NK-92 treated with Interleukin-12 subunit alpha and Interleukin-12 subunit beta, amount 100 ng/mL, for 24 hours (cell line): ENCODE data around the gene HDAC1.
"Not testable (repeated sequence)": the region's sequence is repeated elsewhere in the genome, so short reads cannot be mapped to it uniquely, and the experiment has no call there.

Source experiments
- DNase-seq: peaks from one replicate; lab custom pipeline; 2025; lab: John Stamatoyannopoulos, UW

The HDAC1 gene

GRCh38 chr1:32274646-32275340 is 17.1 kb upstream of the HDAC1 start:
- no peak for DNase-seq

DNA sequence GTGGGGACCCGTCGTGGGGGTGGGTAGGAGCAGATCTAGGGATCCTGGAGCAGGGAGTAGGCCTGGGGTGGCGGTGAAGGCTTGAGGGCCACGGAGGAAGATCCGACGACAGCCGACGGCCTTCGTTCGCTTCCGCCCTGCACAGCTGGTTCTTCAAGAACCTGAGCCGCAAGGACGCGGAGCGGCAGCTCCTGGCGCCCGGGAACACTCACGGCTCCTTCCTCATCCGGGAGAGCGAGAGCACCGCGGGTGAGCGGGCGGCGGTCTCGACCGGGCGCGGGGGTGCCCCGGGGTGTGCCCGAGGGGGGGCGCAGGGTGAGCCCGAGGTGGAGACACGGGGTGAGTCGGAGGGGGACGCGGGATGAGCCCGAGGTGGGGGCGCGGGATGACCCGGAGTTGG is 16.5 kb upstream of the HDAC1 start:
- DNase-seq, result no peak

DNA sequence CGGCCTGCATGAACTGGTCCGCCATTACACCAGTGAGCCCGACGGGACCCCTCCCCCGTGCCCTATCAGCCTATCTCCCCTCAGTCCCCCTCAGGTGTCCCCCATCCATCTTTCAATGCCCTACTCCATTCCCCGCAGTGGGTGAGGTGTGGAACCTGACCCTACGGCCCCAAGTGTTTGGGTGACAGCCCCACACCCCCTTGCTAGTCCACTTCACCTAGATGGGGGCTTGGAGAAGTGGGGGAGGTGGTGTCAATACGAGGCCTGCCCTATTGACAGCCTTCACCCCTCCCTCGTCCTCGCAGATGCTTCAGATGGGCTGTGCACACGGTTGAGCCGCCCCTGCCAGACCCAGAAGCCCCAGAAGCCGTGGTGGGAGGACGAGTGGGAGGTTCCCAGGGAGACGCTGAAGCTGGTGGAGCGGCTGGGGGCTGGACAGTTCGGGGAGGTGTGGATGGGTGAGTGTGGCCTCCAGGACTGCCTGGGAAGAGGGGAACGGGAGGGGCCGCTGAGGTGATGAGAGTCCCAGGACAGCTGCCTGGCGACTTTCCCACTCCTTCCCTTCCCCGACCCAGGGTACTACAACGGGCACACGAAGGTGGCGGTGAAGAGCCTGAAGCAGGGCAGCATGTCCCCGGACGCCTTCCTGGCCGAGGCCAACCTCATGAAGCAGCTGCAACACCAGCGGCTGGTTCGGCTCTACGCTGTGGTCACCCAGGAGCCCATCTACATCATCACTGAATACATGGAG is 15.7 kb upstream of the HDAC1 start:
- DNase-seq, result no peak

DNA sequence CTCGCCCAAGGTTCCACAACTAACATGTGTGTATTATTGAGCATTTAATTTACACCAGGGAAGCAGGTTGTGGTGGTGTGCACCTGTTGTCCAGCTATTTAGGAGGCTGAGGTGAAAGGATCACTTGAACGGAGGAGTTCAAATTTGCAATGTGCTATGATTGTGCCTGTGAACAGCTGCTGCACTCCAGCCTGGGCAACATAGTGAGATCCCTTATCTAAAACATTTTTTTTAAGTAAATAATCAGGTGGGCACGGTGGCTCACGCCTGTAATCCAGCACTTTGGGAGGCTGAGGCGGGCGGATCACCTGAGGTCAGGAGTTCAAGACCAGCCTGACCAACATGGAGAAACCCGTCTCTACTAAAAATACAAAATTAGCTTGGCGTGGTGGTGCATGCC is 7.1 kb upstream of the HDAC1 start:
- DNase-seq, result not testable (repeated sequence)

DNA sequence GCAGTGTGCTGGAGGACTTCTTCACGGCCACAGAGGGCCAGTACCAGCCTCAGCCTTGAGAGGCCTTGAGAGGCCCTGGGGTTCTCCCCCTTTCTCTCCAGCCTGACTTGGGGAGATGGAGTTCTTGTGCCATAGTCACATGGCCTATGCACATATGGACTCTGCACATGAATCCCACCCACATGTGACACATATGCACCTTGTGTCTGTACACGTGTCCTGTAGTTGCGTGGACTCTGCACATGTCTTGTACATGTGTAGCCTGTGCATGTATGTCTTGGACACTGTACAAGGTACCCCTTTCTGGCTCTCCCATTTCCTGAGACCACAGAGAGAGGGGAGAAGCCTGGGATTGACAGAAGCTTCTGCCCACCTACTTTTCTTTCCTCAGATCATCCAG is 6.2 kb upstream of the HDAC1 start:
- DNase-seq, result no peak

DNA sequence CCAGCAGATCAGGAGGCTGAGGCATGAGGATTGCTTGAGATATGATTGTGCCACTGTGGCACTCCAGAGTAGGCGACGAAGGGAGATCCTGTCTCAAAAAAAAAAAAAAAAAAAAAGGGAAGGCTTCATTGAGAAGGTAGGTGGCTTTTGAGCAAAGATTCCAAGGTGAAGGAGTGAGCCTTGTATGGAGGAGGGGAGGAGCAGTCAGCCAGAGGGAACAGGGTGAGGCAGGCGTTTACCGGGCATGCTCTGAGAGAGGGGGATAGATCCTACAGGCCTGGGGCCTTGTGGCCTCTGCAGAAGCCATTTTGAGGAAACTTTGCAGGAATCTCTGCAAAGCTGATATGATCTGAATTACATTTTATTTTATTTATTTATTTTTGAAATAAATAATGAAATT is 5.1 kb upstream of the HDAC1 start:
- no peak for DNase-seq

- DNase-seq, result no peak
Measured at GRCh38 chr1:32289256-32289655, 2.6 kb upstream of the HDAC1 start.

GRCh38 chr1:32291145-32291707 is 657 bp upstream of the HDAC1 start:
- no peak for DNase-seq

GRCh38 chr1:32298211-32298610 is 6.3 kb downstream of the HDAC1 start:
- not testable (repeated sequence) for DNase-seq

DNA sequence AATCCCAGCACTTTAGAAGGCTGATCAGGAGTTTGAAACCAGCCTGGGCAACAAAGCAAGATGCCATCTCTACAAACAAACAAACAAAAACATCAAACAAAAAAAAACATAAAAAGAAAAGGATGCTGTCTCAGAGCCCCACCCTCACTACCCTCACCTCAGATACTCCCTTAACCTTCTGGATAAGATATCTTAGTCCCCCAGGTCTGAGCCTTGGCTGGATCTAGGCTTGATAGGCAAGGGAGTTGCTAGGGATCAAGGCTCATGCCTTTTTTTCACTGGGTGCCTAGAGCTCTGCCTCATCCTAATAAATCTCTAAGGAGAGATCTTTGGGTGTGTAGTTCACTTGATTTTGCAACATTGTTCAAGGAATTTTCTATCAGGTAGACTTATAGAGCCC is 7.4 kb downstream of the HDAC1 start:
- no peak for DNase-seq

DNA sequence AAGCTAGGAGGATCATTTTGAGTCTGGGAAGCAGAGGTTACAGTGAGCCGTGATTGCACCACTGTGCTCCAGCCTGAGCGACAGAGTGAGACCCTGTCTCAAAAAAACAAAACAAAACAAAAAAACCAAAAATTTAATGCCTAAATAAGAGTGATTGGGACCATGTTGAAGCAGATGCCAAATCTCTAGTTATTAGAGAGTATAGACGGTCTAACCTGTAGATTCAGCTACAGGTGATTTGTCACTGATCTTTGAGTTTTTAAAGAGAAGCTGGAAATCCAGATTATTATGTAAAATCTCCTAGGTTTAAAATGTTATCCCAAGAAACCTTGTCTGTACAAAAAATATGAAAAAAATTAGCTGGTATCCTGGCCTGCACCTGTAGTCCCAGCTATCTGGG is 11.5 kb downstream of the HDAC1 start:
- no peak for DNase-seq

- no peak for DNase-seq
Measured at GRCh38 chr1:32303997-32304622, 12.2 kb downstream of the HDAC1 start.

DNA sequence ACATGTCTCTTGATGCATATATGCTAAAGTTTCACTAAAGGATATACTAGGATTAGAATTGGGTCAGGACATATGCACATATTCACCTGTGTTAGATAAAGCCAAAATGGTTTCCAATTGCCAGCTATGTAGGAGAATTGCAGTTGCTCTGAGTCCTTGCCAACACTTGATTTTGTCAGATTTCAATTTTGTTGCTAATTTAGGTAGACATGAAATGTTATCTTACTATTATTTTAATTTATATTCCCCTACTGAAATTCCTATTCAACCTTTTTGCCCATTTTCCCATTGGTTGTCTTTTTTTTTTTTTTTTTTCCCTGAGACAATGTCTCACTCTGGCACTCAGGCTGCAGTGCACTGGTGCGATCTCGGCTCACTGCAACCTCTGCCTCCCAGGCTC is 13.4 kb downstream of the HDAC1 start:
- DNase-seq, result no peak

- DNase-seq, result no peak
Measured at GRCh38 chr1:32307324-32307723, 15.4 kb downstream of the HDAC1 start.

DNA sequence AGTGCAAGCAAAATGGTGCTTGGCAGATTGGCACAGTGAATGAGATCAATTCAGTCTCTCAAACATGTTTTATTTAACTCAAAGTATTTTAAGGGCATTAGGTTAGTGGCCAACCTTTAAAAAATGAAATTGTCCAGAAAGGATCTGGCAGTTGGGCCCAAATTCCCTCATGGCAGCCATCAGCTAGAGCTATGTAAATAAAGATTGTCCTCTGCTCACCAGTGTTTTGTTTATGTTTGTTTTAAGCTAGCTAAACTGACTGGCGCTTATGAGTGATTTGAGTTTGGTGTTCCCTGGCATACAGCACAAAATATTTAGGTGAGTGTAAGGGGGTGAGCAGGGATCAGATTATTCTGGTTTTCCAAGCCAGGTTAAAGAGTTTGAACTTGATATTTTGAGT is 18.1 kb downstream of the HDAC1 start:
- DNase-seq, result no peak

- no peak for DNase-seq
Measured at GRCh38 chr1:32311709-32312393, 20.0 kb downstream of the HDAC1 start.

DNA sequence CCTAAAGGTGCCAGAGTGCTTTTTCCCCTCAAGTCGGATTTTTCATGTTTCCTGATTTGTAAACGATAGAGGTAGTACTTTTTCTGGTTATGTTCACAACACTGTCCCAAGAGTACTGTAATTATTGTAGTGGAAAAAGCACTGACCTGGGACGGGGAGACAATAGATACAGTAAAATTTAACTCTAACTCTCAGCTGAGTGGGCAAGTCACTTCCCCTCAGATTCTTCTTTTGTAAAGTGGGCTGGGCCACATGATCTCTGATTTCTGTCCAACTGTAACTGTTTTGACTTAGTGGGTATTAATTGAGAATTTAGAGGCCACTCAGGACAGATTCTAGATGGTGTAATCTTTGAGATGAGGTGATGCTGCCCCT is 25.0 kb downstream of the HDAC1 start:
- no peak for DNase-seq

- DNase-seq, result no peak
Measured at GRCh38 chr1:32318127-32318869, 26.4 kb downstream of the HDAC1 start.

DNA sequence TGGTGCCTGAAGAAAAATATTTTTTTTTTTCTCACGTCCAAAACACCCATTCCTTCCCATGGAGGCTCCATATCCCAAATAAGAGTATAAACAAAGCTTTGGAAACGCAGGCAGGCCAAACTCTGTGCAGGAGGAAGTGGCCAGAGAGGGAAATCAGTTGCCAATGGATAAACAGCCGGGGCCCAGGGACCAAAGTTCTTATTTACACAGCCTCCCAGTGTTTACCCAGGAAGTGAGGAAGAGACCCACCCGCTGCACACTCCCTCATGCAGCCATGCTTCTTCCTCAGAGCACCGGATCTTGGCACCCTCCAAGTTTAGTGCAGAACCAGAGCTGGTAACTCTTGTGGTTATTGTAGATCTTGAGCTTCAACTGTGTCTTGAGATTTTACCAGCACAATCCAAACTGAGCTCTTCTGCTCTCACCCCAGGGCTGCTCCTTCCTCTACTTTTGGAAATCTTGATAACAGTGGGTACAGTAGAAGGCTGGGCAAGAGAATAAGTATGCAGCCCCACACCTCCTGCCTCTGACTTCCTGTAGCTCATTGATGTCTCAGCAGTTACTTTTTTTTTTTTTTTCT is 29.9 kb downstream of the HDAC1 start:
- DNase-seq, result no peak

DNA sequence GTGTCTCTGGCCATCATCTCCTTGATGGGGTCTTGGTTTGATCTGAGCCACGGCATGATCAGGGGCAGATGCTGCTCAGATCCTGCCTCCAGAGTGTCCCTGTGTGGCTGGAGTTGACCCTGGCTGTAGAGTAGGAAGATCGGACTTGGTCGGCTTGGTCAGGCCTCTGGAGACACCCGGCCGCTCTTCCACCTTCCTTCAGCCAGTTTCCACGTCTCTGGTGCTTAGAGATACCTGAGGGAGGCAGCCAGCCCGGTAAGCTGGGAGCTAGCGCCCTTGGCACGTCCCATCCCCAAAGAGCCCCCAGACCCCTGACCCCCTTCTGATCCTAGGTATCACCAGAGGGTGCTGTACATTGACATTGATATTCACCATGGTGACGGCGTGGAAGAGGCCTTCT is 35.3 kb downstream of the HDAC1 start:
- no peak for DNase-seq

GRCh38 chr1:32329931-32330466 is 38.1 kb downstream of the HDAC1 start:
- DNase-seq, result no peak
